Heart left ventricle (tissue), 13 donors: ENCODE results near the gene RPSA.

Source experiments
- POLR2A ChIP-seq, 2 donors: fragments of 450-650 bp; IDR thresholded peaks; one replicate each; pipeline ENCODE4 v1.6.1; 2017; ENCODE audit warnings: antibody characterized with exemption in 2 of 2, mild to moderate bottlenecking in 2 of 2, moderate library complexity in 2 of 2
- TF ChIP-seq, protein P1 (sequence below), 12 donors: fragments of 200-600 bp; sonication (generic) in 4 of 12; IDR thresholded peaks; one replicate each; pipeline versions ENCODE4 v1.5.0 to v1.8.0; 2018 to 2022; ENCODE audit warnings: antibody characterized with exemption in 12 of 12, mild to moderate bottlenecking in 5 of 12
- donor health status: ischemic (EF 13 %, LVEDD 7.1; RV severe dilation, severe dysfunction).
- donor health status: DM: no; HTN: yes; CAD: no.
- donor health status: DM: no; HTN: no; CAD: no.
- donor health status: ischemic (EF 25% LVEDD 6.9; RV normal size, moderate dysfunction).
- donor health status: ischemic (EF 25% LVEDD 5.7; RV mildly dilated, moderate dysfunction).
- donor health status: ischemic (EF 35%, LVEDD 5.7; RV mildly dilated, moderate dysfunction).
- donor health status: nonischemic (EF 11% LVEDD 7.7; RV severe dilation, severe dysfunction).
- donor health status: DM: yes; HTN: yes; CAD: no.
- donor health status: PGD.
- donor health status: ischemic (EF 29% LVEDD 5.4; RV normal size, mild dysfunction).
- donor health status: nonischemic (EF 23%, LVEDD 6.1; RV moderate dilation, normal function).

GRCh38 chr3:39456159-39456558, 49.6 kb downstream of the RPSA start:
- TF ChIP-seq, protein P1, sequence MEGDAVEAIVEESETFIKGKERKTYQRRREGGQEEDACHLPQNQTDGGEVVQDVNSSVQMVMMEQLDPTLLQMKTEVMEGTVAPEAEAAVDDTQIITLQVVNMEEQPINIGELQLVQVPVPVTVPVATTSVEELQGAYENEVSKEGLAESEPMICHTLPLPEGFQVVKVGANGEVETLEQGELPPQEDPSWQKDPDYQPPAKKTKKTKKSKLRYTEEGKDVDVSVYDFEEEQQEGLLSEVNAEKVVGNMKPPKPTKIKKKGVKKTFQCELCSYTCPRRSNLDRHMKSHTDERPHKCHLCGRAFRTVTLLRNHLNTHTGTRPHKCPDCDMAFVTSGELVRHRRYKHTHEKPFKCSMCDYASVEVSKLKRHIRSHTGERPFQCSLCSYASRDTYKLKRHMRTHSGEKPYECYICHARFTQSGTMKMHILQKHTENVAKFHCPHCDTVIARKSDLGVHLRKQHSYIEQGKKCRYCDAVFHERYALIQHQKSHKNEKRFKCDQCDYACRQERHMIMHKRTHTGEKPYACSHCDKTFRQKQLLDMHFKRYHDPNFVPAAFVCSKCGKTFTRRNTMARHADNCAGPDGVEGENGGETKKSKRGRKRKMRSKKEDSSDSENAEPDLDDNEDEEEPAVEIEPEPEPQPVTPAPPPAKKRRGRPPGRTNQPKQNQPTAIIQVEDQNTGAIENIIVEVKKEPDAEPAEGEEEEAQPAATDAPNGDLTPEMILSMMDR (IDR thresholded peaks at IDR 0.05) = no peak
- TF ChIP-seq POLR2A (IDR thresholded peaks at IDR 0.05) = no peak
